Choroid plexus epithelial cell (primary cell): ENCODE data around the gene CLDN20.
A peak's percentile ranks its signal among the peaks of the same experiment; 100 is the strongest.

Experiments
- DNase-seq: peaks from one replicate; pipeline ENCODE4 v3.0.0-alpha.2; 2010; ENCODE audit warnings: low read depth
- H3K4me3 ChIP-seq: 2 replicates; pipeline ENCODE4 v1.5.1; 2011; ENCODE audit warnings: low read depth, mild to moderate bottlenecking, control low read depth, low read length, moderate library complexity
- TF ChIP-seq, protein P1 (sequence below): conservative IDR thresholded peaks from 2 replicates; pipeline ENCODE4 v1.5.1; 2011; ENCODE audit warnings: low read depth, mild to moderate bottlenecking, control low read depth, inconsistent platforms, low read length, moderate library complexity

Gene CLDN20

DNA sequence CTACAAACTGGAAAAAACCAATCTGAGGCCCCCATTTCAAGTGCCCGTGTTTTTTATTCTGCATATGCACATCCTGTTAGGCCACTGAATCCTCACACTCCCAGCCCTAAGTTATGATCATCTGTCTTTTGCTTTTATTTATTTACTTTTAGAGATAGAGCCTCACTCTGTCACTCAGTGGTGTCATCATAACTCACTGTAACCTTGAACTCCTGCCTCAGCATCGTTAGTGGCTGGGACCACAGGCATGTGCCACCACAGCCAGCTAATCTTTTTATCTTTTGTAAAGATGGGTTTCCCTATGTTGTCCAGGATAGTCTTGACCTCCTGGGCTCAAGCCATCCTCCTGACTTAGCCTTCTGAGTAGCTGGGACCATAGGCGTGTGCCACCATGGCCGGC is 29.6 kb upstream of the CLDN20 start:
- no peak for DNase-seq
- TF ChIP-seq, protein P1, sequence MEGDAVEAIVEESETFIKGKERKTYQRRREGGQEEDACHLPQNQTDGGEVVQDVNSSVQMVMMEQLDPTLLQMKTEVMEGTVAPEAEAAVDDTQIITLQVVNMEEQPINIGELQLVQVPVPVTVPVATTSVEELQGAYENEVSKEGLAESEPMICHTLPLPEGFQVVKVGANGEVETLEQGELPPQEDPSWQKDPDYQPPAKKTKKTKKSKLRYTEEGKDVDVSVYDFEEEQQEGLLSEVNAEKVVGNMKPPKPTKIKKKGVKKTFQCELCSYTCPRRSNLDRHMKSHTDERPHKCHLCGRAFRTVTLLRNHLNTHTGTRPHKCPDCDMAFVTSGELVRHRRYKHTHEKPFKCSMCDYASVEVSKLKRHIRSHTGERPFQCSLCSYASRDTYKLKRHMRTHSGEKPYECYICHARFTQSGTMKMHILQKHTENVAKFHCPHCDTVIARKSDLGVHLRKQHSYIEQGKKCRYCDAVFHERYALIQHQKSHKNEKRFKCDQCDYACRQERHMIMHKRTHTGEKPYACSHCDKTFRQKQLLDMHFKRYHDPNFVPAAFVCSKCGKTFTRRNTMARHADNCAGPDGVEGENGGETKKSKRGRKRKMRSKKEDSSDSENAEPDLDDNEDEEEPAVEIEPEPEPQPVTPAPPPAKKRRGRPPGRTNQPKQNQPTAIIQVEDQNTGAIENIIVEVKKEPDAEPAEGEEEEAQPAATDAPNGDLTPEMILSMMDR = no peak
- H3K4me3 ChIP-seq = no peak overlapping the region

DNA sequence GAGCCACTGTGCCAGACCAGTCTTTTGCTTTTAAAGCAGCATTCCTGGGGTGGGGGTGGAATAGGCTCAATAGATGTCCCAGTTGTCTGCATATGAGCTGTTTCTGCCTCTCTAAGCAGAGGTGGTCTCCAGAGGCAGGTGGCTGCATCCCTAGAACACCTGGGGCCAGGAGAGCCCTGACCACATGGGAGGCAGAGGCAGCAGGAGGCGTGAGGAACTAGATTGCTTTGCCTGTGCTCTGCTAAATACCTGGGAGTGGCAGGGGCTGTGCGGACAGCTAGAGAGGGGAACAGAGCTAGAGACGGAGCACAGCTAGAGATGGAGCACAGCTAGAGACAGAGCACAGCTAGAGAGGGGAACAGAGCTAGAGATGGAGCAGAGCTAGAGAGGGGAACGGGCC is 29.1 kb upstream of the CLDN20 start:
- TF ChIP-seq, protein P1 = no peak
- no peak overlapping the region for H3K4me3 ChIP-seq
- DNase-seq = no peak

DNA sequence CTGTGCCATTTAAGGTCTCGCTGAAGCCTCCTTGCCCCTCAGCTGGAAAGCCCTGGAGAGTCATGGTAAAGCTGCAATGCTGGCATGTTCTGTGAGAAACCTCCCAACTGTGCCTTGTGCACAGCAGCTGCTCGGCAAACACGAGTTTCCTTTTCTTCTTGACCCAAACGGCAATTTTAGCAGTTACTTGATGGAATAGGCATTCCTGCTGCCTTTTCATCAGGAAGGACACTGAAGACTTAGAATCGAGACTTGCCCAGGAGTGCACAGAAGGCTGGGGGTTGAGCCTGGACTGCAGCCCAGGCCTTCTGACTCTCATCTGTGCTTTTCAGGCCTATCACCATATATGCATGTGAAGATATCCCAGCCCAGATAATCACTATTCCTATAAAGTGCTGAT is 28.7 kb upstream of the CLDN20 start:
- peak; percentile 29 for DNase-seq
- TF ChIP-seq, protein P1 = no peak
- H3K4me3 ChIP-seq = no peak overlapping the region

GRCh38 chr6:155237613-155238012 is 26.2 kb upstream of the CLDN20 start:
- H3K4me3 ChIP-seq = no peak overlapping the region
- DNase-seq = no peak
- TF ChIP-seq, protein P1 = no peak

DNA sequence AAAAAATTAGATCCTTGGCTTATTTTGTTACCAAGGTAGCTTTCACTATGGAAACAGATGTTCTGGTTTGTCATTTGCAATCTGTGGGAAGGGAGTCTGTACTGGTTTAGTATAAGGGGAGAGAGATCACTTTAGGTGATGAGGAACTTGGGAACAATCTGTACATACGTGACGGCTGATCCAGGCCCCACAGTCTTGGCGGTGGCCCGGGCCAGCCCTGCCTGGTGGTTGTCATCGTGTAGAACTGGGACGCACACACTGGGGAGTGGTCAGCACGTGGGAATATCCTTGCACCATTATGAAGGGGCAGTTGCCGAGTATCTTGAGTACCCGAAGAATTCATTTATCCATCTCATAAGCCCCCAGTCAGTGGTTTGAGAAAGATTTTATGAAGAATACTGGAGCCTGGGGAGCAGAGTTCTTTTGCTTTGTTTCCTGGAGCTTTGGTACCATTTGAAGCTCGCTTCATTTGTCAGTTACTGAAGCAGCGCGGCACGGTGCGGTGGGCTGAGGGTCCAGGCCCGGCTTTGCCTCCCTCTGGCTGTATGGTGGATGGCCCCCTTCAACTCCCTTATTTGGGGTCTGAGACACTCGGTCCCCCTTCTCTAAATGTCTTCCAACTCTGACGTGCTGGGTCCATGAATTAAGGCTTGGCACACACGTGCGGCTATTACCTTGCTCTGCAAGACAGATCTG is 22.8 kb upstream of the CLDN20 start:
- TF ChIP-seq, protein P1 = no peak
- DNase-seq = no peak

DNA sequence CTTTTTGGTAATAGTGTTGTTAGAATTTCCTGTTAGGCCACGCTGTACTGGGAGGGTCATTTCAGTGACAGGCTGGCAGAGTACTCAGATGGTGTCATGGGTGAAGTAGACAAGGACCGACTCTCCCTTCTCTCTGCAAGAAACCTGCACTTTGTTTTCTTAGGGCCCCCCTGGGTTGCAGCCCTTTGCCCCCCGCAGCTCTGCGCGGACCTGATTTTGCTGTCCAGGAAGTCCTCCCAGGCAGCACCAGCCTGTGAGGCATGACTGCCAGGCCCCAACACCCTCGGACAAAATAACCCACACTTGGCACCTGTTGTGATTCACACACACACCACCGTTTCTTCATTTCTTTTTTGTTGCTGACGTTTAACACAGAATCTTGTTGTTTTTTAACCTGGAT is 21.8 kb upstream of the CLDN20 start:
- TF ChIP-seq, protein P1 = no peak
- H3K4me3 ChIP-seq = no peak overlapping the region
- DNase-seq = no peak

More for the DNA sequence above, 22.8 kb upstream of the CLDN20 start:
- no peak overlapping the region for H3K4me3 ChIP-seq

GRCh38 chr6:155244434-155244833 is 19.4 kb upstream of the CLDN20 start:
- TF ChIP-seq, protein P1 = no peak
- no peak for DNase-seq
- no peak overlapping the region for H3K4me3 ChIP-seq
